MM.1S (cell line): Measurements from ENCODE around the gene FRAT1.

Source experiments
- CTCF ChIP-seq: fragments of 300-600 bp; sonication (generic); IDR thresholded peaks from 2 replicates; pipeline ENCODE4 v1.5.1; 2016; ENCODE audit warnings: antibody characterized with exemption, low read length, mixed read lengths
- EZH2 ChIP-seq: fragments of 300-600 bp; sonication (generic); optimal IDR thresholded peaks from 2 replicates; pipeline ENCODE3; 2017; ENCODE audit warnings: low read depth, mild to moderate bottlenecking, antibody characterized with exemption, low read length, mixed read lengths

DNA sequence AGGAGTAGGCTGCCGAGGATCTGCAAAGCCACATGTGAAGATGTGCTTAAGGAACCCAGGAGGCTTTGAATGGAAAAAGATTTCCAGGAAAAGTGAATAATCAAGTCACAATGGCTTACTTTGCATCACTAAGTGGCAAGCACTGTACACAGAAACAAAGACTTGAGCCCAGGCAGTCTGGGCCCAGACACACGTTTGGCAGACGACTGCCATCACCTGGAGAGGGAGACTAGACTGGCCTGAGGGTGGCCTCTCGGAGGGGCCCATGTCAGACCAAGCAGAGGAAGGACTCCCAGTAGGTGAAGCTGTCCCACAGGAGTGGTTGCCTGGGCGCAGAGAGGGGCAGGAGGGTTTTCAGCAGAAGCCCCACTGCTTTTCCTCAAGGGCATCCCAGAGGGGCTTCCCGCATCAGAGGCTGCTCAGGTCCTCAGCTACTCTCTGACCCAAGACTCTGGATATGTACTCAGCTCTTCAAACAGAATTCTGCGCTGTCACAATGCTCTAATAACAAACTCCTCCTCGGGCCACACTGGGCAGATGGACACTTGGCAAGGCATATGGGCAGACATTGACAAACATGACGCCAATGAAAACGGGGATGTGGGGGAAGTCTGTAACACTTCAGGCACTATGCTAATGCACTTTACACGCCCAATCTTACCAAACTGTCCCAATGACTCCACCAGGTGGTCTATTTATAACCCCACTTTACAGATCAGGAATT lies 43.4 kb downstream of the FRAT1 start:
- TF ChIP-seq CTCF (no peak), EZH2 (no peak)
